GM12891 (cell line): ENCODE data around the gene DLGAP1.

Experiments
- PAX5 ChIP-seq: IDR thresholded peaks from 2 replicates; pipeline ENCODE4 v1.6.1; 2011; ENCODE audit warnings: low read length, moderate library complexity, mild to moderate bottlenecking; ENCODE audit not compliant: insufficient read depth, severe bottlenecking
- POLR2A ChIP-seq: IDR thresholded peaks from 2 replicates; pipeline ENCODE4 v1.6.1; 2011; ENCODE audit warnings: low read depth, low read length, control low read depth
- POLR2AphosphoS5 ChIP-seq: IDR thresholded peaks from 2 replicates; pipeline ENCODE4 v1.6.1; 2011; ENCODE audit warnings: low read depth, low read length, control low read depth
- TAF1 ChIP-seq: IDR thresholded peaks from 2 replicates; pipeline ENCODE4 v1.6.1; 2011; ENCODE audit warnings: low read depth, low read length, control low read depth

- no peak for TF ChIP-seq POLR2A
- TF ChIP-seq POLR2AphosphoS5, result no peak
- no peak for TF ChIP-seq TAF1
- TF ChIP-seq PAX5, result no peak
Measured at GRCh38 chr18:3682061-3682460, 773.0 kb downstream of the DLGAP1 start.
